Stimulated activated CD4-positive, alpha-beta T cell treated with anti-CD3 and anti-CD28 coated beads, Interleukin-12 subunit alpha, Interleukin-12 subunit beta, amount 100 ng/mL, for 48 hours (primary cell): Measurements from ENCODE around the gene DLL3.

Experiments used
- DNase-seq, 3 donors: peaks; one replicate each; pipeline ENCODE4 v3.0.0-alpha.2; 2020; ENCODE audit warnings: low read depth in 2 of 3, low spot score in 1 of 3

DLL3 gene

DNA sequence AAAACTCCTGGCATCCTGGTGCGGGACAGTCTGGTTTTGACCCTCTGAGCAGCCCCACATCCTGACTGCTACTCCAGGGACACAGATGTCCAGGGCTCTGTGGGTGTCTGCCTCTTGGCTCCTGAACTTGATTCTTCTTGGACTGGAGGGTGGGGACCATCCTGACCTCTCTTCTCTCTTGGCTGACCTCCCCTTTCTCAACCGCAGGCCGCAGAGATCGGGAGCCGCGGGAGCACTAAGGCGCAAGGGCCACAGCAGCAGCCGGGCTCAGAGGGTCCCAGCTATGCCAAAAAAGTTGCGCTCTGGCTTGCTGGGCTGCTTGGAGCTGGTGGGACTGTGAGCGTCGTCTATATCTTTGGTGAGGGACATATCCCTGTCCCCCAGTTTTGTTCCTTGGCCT lies 17.1 kb upstream of the DLL3 start:
- DNase-seq, result no peak

DNA sequence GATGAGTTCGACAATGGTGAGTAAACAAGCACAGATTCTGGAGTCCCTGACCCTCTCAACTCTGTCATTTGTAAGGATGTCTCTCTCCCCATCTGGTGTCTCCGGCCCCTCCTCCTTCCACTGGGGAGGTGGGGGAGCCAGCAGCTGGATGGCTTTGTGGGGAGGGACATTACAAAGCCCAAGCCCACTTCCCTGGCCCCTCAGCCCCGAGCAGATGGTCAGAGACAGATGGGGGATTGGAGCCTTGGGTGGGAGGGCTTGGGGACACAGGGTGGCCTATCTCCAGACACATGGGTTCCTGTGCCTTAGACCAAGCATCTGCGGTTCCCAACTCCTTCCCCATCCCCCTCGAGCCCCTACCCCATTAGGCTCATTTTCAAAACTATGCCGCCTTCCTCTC lies 15.6 kb upstream of the DLL3 start:
- DNase-seq, result no peak

DNA sequence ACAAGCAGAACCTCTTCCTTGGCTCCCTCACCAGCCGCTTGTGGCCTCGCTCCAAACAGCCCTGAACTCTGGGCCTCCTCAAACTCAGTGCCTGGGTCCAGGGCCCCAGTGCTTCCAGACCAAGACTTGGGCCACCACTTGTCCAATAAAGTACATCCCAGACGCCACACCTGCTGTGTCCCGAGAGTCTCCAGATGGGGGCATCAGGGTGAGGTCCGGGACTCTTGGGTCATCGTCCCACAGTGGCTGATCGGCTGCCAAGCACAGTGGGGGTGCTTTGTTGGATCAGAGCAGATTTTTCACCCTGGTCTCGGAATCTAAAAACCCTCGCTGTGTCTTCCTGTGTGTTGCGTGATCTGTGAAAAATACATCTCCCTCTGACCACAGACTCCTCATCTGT lies 9.0 kb upstream of the DLL3 start:
- no peak for DNase-seq

DNA sequence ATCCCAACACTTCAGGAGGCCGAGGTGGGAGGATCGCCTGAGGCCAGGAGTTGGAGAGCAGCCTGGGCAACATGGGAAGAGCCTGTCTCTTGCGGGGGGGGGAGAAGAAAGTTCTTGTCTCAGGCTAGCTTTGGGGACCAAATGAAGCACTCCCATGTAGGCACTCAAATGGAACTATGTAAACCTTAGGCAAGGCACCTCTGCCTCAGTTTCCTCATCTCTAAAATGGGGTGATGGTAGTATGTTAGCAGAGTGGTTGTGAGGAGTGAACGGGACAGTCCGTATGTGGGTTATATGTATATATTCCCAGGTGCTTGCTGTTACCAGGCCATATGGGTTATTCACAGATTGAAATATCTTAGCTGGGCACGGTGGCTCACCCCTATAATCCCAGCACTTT lies 6.5 kb upstream of the DLL3 start:
- DNase-seq, result no peak

DNA sequence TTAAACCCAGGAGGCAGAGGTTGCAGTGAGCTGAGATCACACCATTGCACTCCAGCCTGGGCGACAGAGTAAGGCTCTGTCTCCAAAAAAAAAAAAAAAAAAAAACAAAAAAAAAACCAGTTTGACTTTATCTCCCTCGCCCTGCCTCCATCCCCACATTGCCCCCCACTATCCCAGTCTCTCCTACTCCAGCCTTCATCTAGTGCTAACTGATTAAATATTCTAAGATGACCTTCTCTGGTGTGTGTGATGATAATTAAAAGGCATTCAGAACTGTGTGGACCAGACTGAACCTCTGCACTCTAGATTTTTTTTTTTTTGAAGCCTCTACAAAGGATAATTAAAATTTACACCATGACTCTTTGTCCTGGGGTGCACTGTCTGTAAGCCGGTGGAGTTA lies 6.0 kb upstream of the DLL3 start:
- DNase-seq, result no peak

DNA sequence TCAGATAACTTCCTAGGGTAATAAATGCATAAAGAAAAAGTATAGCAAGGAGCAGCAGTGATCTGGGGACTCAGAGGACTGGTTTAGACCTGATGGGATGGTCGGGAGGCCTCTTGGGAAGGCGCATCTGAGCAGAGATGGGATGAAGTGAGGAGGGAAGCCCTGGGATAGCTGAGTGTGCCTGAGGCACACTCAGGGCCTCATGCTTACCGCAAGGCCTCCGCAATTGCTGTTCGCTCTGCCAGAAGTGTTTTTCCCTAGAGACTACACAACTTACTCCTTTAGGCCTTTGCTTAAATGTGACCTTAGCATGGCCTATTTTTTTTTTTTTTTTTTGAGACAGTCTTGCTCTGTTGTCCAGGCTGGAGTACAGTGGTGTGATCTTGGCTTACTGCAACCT lies 4.1 kb upstream of the DLL3 start:
- no peak for DNase-seq

DNA sequence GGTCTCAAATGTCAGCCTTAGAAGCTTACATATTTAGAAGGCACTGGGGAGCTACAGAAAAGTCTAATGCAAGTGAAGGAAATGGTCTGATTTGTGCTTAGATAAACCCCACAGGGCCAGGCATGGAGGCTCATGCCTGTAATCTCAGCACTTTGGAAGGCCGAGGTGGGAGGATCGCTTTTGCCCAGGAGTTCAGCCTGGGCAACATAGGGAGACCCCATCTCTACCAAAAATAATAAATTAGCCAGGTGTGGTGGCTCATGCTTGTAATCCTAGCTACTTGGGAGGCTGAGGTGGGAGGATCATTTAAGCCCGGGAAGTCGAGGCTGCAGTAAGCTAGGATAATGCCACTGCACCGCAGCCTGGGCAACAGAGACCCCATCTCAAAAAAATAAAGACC lies 2.7 kb upstream of the DLL3 start:
- no peak for DNase-seq

DNA sequence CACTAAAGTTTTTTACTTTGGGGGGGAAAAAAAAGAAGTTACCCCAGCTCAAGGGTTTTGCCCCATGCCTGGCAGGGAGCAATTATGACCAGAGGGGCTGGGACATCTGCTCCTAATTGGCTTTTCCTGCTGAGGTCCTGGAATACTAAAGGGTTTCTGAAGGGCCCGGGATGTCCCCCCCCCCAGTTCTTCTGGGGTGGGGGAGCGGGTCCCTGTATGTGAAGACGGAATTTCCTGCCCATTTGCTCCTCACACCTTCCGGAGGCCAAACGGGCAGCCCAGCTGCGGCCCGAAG lies 1.1 kb upstream of the DLL3 start:
- no peak for DNase-seq

DNA sequence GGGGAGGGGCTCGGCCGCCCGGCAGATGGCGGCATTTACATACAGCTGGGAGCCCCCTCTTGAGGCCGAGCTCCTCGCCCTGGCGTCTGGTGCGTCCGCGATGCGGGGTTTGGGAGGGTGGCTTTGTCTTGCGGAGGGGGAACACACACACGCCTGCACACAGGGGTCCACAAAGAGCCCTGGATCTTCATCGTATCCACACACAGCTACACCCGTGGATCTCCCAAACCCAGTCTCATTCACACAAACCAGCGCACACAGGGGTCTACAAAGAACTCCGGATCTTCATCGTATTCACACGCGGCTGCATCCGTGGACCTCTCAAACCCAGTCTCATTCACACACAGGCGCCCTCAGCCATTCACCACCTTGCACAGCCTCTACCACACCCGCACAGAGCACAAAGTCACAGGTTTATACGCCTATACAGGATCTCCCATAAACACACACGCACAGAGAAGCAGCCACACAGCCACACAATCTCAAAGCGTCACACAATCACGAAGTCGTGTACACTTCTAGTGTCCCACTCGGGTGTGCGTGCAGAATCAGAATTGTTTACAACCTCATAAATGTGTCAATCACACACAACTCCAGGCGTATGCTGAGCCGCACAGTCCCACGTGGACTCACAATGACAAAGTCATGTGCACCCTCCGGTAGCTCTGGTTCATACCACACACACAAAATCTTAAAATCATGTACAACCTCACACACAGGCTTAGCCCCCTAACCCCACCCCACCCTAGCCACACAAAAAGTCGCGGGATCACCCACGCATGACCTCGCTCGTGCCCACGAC lies 550 bp upstream of the DLL3 start:
- no peak for DNase-seq

DNA sequence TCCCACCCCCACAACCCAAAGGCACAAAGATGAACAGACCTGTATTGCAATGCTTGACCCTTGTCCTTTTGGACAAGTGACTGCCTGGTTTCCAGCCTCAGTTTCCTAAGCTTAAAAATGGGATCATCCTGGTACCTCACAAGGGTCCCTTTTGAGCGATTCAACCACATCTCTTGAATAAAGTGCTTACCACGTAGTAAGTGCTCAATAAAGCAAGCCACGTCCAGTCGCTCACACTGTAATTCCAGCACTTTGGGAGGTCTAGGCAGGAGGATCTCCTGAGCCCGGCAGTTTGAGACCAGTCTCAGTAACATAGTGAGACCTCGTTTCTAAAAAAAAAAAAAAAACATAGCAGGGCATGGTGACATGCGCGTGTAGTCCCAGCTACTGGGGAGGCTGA lies 1.2 kb downstream of the DLL3 start:
- DNase-seq, result no peak

DNA sequence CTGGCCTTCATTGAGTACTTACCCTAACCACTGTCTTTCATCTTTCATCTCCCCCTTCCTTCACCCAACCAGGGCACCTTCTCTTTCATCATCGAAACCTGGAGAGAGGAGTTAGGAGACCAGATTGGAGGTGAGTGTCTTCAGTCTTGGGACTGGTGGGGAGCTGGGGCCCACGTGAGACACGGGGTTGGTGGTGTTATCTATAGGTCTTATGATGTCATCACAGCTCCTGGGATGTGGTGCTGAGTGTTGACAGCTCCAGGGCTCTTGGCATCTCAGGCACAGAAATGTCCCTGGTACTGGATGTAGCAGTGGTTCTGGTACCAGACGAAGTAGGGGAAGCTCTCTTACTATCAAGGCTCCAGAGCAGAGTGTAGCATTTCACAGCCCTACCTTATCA lies 1.8 kb downstream of the DLL3 start:
- no peak for DNase-seq

DNA sequence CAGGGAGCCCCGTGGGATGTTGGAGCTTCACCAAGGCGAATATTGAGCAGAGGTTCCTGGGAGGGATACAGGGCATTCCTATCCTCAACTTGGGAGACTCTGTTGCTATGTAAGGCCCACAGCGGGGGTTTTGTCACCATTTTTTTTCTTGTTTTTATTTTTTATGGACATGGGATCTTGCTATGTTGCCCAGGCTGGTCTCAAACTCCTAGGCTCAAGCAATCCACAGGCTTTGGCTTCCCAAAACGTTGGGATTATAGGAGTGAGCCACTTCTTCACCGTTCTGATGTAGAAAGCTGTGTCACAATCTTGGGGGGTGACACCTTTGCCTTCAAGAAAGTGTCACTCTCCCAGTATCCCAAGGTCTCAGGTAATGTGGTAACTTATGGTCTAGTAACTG lies 2.6 kb downstream of the DLL3 start:
- no peak for DNase-seq

DNA sequence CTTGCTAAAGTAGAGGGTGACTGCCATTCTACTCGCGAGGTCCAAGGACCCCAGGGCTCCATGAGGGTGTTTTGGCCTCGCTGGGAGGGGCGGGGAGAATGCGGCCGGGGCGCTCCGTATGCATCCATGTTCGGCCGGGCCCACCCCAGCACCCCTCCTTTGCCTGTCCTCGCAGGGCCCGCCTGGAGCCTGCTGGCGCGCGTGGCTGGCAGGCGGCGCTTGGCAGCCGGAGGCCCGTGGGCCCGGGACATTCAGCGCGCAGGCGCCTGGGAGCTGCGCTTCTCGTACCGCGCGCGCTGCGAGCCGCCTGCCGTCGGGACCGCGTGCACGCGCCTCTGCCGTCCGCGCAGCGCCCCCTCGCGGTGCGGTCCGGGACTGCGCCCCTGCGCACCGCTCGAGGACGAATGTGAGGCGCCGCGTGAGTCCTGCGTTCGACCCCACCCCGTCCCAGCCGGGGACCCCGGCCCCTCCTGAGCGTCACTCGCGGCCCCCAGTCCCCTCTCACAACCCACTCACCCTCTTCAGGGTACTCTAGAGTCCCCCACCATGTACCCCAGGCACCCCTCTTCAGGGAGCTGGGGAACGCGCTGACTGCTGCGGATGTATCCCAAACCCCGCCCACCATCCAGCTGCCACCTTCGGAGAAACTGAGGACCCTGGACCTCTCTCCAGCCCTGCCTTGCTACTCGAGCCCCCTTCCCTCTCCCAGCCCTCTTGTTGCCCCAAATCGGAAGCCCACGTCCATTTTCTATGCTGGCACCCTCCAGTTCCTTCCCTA lies 4.1 kb downstream of the DLL3 start:
- DNase-seq, result peak; percentile 58 to 72 (median 64)

DNA sequence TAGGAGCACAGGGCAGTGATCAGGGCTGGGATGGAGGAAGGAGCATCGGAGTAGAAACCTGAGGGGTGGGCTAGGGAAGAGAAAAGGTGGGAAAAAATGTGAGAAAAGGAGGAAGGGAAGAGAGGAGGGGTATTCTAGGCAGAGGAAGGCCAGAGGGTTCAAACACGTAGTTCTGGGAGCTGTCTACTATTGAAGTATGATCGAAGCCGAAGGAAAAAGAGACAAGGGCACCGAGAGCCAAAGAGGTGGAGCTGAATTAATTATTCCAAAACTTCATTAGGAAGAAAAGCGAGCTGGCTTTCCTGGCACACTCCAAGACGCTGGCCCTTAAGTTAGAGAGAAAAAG lies 7.8 kb downstream of the DLL3 start:
- DNase-seq, result no peak

DNA sequence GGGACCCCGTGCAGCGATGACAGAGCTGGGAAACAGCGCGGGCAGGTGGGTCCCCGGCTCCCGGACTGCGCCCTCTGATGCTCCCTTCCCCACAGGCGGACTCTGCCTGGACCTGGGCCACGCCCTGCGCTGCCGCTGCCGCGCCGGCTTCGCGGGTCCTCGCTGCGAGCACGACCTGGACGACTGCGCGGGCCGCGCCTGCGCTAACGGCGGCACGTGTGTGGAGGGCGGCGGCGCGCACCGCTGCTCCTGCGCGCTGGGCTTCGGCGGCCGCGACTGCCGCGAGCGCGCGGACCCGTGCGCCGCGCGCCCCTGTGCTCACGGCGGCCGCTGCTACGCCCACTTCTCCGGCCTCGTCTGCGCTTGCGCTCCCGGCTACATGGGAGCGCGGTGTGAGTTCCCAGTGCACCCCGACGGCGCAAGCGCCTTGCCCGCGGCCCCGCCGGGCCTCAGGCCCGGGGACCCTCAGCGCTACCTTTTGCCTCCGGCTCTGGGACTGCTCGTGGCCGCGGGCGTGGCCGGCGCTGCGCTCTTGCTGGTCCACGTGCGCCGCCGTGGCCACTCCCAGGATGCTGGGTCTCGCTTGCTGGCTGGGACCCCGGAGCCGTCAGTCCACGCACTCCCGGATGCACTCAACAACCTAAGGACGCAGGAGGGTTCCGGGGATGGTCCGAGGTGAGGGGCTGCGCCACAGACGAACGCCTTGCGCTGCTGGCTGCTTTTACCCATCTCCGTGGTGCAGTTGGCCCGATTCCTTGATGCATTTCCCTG lies 8.4 kb downstream of the DLL3 start:
- peak in 1 of 3 donors; percentile 57 for DNase-seq

DNA sequence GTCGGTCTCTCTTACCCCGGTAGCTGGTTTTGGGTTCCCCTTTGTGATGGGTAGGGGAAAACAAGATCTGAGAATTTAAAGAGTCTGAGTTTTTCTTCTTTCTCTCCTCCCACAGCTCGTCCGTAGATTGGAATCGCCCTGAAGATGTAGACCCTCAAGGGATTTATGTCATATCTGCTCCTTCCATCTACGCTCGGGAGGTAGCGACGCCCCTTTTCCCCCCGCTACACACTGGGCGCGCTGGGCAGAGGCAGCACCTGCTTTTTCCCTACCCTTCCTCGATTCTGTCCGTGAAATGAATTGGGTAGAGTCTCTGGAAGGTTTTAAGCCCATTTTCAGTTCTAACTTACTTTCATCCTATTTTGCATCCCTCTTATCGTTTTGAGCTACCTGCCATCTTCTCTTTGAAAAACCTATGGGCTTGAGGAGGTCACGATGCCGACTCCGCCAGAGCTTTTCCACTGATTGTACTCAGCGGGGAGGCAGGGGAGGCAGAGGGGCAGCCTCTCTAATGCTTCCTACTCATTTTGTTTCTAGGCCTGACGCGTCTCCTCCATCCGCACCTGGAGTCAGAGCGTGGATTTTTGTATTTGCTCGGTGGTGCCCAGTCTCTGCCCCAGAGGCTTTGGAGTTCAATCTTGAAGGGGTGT lies 9.1 kb downstream of the DLL3 start:
- DNase-seq, result no peak

DNA sequence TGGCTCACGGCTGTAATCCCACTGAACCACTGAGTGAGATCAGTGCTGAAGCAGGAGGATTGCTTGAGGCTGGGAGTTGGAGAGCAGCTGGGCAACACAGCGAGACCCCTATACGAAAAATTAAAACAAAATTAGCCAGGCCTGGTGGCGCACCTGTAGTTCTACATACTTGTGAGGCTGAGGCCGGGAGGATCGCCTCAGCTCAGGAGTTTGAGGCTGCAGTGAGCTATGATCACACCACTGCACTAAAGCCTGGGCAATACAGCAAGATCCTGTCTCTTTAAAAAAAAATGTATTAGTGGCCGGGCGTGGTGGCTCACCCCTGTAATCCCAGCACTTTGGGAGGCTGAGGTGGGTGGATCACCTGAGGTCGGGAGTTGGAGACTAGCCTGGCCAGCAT lies 9.9 kb downstream of the DLL3 start:
- no peak for DNase-seq

DNA sequence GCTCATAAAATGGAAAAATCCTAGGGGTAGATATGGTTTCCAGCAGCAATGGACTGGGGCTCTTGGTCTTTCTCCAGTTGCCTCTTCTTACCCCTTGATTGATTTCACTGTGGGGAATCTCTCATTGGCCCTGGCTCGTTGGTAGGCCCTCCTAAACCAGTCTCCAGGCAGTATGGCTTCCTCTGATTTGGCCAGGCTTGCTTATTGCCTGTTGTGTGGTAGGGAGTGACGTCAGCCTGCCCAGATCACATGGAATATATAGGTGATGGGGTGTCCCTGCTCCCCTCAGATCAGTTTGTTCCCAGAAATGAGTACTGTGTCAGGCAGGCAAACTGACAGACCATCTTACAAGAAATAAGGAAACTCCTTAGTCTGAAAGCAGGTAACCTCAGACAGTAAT lies 10.5 kb downstream of the DLL3 start:
- no peak for DNase-seq

DNA sequence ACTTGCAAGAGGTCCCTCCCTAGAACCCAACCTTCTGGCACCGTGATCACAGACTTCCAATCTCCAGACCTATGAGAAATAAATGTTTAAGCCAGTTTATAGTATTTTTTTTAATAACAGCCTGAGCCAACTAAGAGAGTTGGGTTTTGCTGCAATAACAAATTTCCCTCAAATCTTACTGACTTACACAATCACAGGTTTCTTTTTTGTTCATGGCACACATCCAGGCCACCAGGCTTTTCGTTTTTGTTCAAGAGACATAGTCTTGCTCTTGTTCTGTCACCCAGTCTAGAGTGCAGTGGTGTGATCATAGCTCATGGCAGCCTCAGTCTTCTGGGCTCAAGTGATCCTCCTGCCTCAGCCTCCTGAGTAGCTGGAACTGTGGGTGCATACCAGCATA lies 14.2 kb downstream of the DLL3 start:
- DNase-seq, result no peak

DNA sequence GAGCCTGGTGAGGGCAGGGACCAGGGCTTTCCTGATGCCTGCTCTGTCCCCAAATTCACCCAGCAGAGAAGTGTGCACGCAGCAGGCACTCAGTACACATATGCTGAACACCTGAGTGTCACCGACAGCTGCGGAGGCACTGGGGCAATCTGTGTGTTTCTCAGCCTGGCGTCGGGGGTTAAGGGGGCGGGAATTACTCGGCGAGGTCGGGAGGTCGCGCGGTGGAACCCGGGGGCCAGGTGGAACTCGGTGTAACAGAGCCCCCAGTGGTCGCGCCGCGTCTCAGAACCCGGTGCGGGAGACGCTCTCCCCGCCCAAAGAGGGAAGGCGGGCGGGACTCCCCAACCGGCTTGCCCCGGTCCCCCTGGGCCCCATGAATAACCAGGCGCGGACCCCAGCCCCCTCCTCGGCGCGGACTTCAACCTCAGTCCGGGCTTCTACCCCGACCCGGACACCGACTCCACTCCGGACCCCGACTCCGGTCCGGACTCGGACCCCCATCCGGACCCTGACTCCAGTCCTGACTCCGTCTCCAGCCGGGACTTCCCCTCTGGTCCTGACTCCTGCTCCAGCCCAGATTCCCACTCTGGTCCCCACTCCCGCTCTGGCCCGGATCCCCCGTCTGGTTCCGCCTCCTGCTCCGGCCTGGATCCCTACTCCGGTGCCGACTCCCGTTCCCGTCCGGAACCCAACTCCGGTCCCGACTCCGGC lies 16.2 kb downstream of the DLL3 start, which contains the start of gene SELENOV:
Gene SELENOV (plus strand): TSS at position 300 of the 711 bp plus-strand sequence. CDS start 74 bp downstream, at position 374.
- no peak for DNase-seq

DNA sequence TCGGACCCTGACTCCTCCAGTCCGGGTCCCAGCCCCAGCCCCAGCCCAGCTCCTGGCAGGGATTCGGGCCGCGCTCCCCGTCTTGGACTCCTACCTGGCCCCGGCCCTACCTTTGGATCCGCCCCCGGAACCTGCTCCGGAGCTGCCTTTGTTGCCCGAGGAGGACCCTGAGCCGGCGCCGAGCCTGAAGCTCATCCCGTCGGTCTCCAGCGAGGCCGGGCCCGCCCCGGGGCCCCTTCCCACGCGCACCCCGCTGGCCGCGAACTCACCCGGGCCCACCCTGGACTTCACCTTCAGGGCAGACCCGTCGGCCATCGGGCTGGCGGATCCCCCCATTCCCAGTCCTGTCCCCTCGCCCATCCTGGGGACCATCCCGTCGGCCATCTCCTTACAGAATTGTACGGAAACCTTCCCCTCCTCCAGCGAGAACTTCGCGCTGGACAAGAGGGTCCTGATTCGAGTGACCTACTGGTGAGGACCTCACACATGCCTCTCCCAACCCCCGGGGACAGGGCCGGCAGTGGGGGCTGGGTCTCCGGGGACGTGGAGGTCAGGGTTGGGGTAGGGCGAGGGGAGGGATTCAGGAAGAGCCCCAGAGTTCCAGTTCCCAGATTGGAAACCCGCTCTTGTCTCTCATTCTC lies 16.9 kb downstream of the DLL3 start:
- DNase-seq, result no peak
